Esophagus mucosa (tissue), 1 donor: ENCODE data around the gene COL9A3. TPM values are rescaled to one million over a fixed set of nuclear protein-coding genes. Genes with fewer than 3 reads are reported as not detected.
A peak's percentile ranks its signal among the peaks of the same experiment; 100 is the strongest.
"Not testable (repeated sequence)": the region's sequence is repeated elsewhere in the genome, so short reads cannot be mapped to it uniquely, and the experiment has no call there.

ENCODE experiments used
- ATAC-seq: fragments of 200-7000 bp; cut with Tn5 transposase; one replicate; pipeline ENCODE4 v1.9.1; 2020
- total RNA-seq: library from RNA; stranded (reverse); gene quantifications from one replicate; pipeline ENCODE4 v1.2.4, GENCODE V29; 2023
- donor health status: DM: yes; HTN: yes; CAD: no.

The COL9A3 gene
- total RNA-seq, 1 donor from 2014 or later = 1.5 TPM

- no peak for ATAC-seq
Measured at GRCh38 chr20:62837790-62838127, 20.9 kb downstream of the COL9A3 start.

- peak; percentile 85 for ATAC-seq
Measured at GRCh38 chr20:62838128-62838891, 21.5 kb downstream of the COL9A3 start.

GRCh38 chr20:62839261-62839660 lies 22.4 kb downstream of the COL9A3 start:
- no peak for ATAC-seq

GRCh38 chr20:62839816-62840215 lies 23.0 kb downstream of the COL9A3 start:
- ATAC-seq = no peak

- no peak for ATAC-seq
Measured at GRCh38 chr20:62840244-62841197, 23.7 kb downstream of the COL9A3 start.

GRCh38 chr20:62841705-62842212 lies 24.9 kb downstream of the COL9A3 start:
- ATAC-seq = no peak

GRCh38 chr20:62843656-62844055 lies 26.8 kb downstream of the COL9A3 start:
- ATAC-seq = peak; percentile 80

GRCh38 chr20:62844182-62844581 lies 27.3 kb downstream of the COL9A3 start:
- ATAC-seq = no peak

- ATAC-seq = no peak
Measured at GRCh38 chr20:62845416-62846160, 28.7 kb downstream of the COL9A3 start.

GRCh38 chr20:62846166-62846890 lies 29.5 kb downstream of the COL9A3 start:
- no peak for ATAC-seq

GRCh38 chr20:62848917-62849316 lies 32.1 kb downstream of the COL9A3 start:
- ATAC-seq = not testable (repeated sequence)

- no peak for ATAC-seq
Measured at GRCh38 chr20:62849431-62849830, 32.6 kb downstream of the COL9A3 start.

GRCh38 chr20:62850333-62850974 lies 33.6 kb downstream of the COL9A3 start:
- no peak for ATAC-seq

- no peak for ATAC-seq
Measured at GRCh38 chr20:62852196-62852595, 35.3 kb downstream of the COL9A3 start.

GRCh38 chr20:62852841-62853240 lies 36.0 kb downstream of the COL9A3 start:
- no peak for ATAC-seq

GRCh38 chr20:62853304-62853703 lies 36.5 kb downstream of the COL9A3 start:
- not testable (repeated sequence) for ATAC-seq

GRCh38 chr20:62854121-62854520 lies 37.3 kb downstream of the COL9A3 start:
- ATAC-seq = no peak

GRCh38 chr20:62855120-62855519 lies 38.3 kb downstream of the COL9A3 start:
- ATAC-seq = no peak

GRCh38 chr20:62856931-62857619 lies 40.2 kb downstream of the COL9A3 start:
- peak; percentile 44 for ATAC-seq

GRCh38 chr20:62858058-62858830 lies 41.4 kb downstream of the COL9A3 start:
- ATAC-seq = no peak
